ENCODE data around the gene TMEM114. TPM values are rescaled to one million over a fixed set of nuclear protein-coding genes. Genes with fewer than 3 reads are reported as not detected.

Gene TMEM114
- total RNA-seq, 4 donors from 2014 or later: not detected

DNA sequence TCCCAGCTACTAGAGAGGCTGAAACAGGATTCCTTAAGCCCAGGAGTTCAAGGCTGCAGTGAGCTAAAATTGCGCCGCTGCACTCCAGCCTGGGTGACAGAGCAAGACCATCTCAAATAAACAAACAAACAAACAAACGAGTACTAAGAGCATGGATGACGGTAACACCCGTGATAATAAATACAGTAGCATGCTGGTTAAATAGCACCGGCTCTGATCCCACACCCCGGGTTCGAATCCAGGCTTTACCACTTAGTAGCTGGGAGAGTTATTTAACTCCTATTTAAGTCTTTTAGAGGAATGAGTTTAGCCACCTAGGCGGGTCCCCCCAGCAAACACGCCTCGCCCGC, 30.9 kb upstream of the TMEM114 start:
- peak overlapping the region in 2 of 3 donors; percentile 89 to 98 for H3K4me3 ChIP-seq (replicated peaks in 1 of 3)
- intact Hi-C loops (cut with DNase I): no loop called here
- H3K4me1 ChIP-seq: peaks cover 9 to 13% of the 10 kb centered on the region in 2 donors
- peak overlapping the region in 2 of 3 donors; percentile 27 to 83 for H3K27ac ChIP-seq
- H3K9me3 ChIP-seq: no peaks in the 10 kb centered on the region
- no peaks in the 10 kb centered on the region for H3K27me3 ChIP-seq
- no peak for DNase-seq
- peaks cover 3 to 7% of the 10 kb centered on the region in 2 donors for H3K36me3 ChIP-seq
- 18 to 20% methylated on average over 12 of the region's 12 CpGs for WGBS, 2 donors
- TF ChIP-seq, protein P1, sequence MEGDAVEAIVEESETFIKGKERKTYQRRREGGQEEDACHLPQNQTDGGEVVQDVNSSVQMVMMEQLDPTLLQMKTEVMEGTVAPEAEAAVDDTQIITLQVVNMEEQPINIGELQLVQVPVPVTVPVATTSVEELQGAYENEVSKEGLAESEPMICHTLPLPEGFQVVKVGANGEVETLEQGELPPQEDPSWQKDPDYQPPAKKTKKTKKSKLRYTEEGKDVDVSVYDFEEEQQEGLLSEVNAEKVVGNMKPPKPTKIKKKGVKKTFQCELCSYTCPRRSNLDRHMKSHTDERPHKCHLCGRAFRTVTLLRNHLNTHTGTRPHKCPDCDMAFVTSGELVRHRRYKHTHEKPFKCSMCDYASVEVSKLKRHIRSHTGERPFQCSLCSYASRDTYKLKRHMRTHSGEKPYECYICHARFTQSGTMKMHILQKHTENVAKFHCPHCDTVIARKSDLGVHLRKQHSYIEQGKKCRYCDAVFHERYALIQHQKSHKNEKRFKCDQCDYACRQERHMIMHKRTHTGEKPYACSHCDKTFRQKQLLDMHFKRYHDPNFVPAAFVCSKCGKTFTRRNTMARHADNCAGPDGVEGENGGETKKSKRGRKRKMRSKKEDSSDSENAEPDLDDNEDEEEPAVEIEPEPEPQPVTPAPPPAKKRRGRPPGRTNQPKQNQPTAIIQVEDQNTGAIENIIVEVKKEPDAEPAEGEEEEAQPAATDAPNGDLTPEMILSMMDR (IDR thresholded peaks at IDR 0.05): no peak
- TF ChIP-seq POLR2A (IDR thresholded peaks at IDR 0.05): no peak

DNA sequence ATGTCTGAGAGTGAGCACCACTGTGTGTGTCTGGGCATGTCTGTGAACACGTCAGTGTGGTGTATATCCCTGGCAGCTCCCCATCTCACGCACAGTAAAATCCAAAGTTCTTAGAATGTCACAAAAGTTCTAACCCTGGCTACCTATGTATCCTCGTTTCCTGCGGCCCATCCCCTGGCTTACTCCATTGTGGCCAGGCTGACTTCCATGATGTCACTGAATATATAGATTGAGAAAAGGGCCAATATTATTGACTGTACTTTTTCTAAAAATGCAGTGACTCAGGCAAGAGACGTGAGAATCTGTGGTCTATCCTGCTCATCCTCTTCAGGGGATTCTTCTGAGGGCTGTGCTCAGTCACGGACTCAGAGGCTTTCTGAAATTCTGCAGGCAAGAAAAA, 30.2 kb upstream of the TMEM114 start:
- peaks cover 9 to 13% of the 10 kb centered on the region in 2 donors for H3K4me1 ChIP-seq
- H3K27me3 ChIP-seq: no peaks in the 10 kb centered on the region
- DNase-seq: no peak
- H3K27ac ChIP-seq: no peak overlapping the region
- WGBS, 2 donors: 73 to 77% methylated on average over 6 of the region's 6 CpGs
- H3K4me3 ChIP-seq (replicated peaks in 1 of 3): no peak overlapping the region
- intact Hi-C loops (cut with DNase I): no loop called here
- TF ChIP-seq, protein P1 (IDR thresholded peaks at IDR 0.05): no peak
- no peak for TF ChIP-seq POLR2A (IDR thresholded peaks at IDR 0.05)
- peaks cover 0 to under 1% of the 10 kb centered on the region in 2 donors for H3K36me3 ChIP-seq
- no peaks in the 10 kb centered on the region for H3K9me3 ChIP-seq

DNA sequence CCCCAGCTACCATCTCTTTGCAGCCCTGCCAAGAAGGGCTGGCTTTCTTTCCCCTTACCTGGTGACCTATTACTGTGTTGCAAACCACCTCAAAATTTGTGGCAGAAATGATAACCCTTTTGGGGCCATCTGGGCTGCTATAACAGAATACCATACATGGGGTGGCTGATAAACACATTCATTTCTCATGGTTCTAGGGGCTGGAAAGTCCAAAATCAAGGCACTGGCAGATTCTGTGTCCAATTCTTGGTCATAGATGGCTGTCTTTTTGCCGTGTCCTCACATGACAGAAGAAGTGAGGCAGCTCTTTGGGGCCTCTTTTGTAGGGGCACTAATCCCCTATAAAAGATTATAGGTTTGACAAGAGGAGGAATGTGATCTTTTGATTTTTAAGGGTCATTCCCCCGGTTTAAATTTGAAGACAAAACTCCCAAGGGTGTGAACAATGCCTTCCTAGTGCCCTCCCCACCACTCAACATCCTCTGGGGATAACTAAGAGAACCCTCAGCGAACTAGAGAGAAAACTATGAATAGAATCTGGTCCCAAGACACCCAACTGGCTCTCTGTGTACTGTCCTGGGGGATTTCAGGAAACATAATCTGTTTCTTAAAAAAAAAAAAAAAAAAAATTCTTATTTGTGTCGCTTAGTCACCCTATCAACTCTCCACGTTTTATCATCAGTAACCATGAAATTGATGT, 29.5 kb upstream of the TMEM114 start:
- TF ChIP-seq POLR2A (IDR thresholded peaks at IDR 0.05): no peak
- TF ChIP-seq, protein P1 (IDR thresholded peaks at IDR 0.05): no peak
- no peak overlapping the region for H3K4me3 ChIP-seq (replicated peaks in 1 of 3)
- no peak overlapping the region for H3K27ac ChIP-seq
- peaks cover 9 to 13% of the 10 kb centered on the region in 2 donors for H3K4me1 ChIP-seq
- H3K9me3 ChIP-seq: no peaks in the 10 kb centered on the region
- no peaks in the 10 kb centered on the region for H3K27me3 ChIP-seq
- DNase-seq: no peak
- WGBS, 2 donors: 78 to 84% methylated on average over 5 of the region's 5 CpGs
- intact Hi-C loops (cut with DNase I): no loop called here
- H3K36me3 ChIP-seq: no peaks in the 10 kb centered on the region

DNA sequence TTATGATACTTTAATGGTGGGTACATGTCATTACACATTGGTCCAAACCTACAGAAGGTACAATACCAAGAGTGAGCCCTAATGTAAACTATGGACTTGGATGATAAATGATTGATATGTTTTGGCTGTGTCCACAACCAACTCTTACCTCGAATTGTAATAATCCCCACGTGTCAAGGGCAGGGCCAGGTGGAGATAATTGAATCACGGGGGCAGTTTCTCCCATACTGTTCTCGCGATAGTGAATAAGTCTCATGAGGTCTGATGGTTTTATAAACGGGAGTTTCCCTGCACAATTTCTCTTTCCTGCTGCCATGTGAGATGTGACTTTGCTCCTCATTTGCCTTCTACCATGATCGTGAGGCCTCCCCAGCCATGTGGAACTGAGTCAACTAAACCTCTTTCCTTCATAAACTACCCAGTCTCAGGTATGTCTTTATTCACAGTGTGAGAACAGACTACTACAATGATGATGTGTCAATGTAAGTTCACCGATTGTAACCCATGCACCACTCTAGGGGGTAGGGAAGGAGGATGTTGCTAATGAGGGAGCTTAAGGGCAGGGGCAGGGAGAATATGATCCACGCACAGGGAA, 24.2 kb upstream of the TMEM114 start:
- no peaks in the 10 kb centered on the region for H3K36me3 ChIP-seq
- DNase-seq: no peak
- no peak overlapping the region for H3K27ac ChIP-seq
- intact Hi-C loops (cut with DNase I): no loop called here
- WGBS, 2 donors: 60 to 66% methylated on average over 9 of the region's 9 CpGs
- no peak overlapping the region for H3K4me3 ChIP-seq (replicated peaks in 1 of 3)
- H3K9me3 ChIP-seq: no peaks in the 10 kb centered on the region
- H3K27me3 ChIP-seq: peaks cover 3% of the 10 kb centered on the region
- TF ChIP-seq, protein P1 (IDR thresholded peaks at IDR 0.05): no peak
- TF ChIP-seq POLR2A (IDR thresholded peaks at IDR 0.05): no peak
- no peaks in the 10 kb centered on the region for H3K4me1 ChIP-seq

DNA sequence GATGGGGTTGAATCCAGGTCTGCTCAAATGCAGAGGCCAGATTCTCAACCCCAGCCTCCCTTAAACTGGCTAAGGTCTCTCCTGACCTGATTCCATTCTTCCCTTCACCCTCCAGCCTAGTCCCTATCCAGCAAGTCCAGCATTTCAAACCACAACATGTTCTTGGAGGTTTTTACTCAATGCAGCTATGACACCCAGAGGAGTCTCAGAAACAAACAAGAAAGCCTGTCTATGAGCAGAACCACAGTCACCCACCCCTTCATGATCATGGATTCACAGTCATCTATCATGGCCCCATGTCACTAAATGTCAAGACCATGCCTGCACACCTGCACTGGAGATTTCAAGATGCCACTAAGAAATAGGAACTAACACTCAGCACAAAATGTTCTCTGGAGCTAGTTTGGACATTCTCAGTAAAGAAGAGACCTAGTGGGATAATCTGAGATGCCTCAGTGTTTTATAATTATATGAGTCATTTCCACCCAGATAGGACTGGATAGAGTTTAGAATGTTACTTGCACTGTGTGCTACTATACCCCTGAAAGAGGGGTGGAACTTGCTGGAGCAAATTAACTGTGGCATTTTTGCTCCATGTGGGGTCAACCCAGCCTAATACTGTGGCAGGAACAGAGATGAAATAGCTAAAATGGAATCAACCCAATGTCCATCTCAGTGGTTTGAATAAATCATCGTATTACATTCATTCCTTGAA, 21.7 kb upstream of the TMEM114 start:
- no peaks in the 10 kb centered on the region for H3K36me3 ChIP-seq
- TF ChIP-seq POLR2A (IDR thresholded peaks at IDR 0.05): no peak
- TF ChIP-seq, protein P1 (IDR thresholded peaks at IDR 0.05): no peak
- H3K4me3 ChIP-seq (replicated peaks in 1 of 3): no peak overlapping the region
- H3K27me3 ChIP-seq: peaks cover 3% of the 10 kb centered on the region
- H3K4me1 ChIP-seq: no peaks in the 10 kb centered on the region
- WGBS, 2 donors: 96 to 100% methylated on average over 1 of the region's 1 CpG
- DNase-seq: no peak
- intact Hi-C loops (cut with DNase I): no loop called here
- H3K9me3 ChIP-seq: no peaks in the 10 kb centered on the region
- no peak overlapping the region for H3K27ac ChIP-seq

Data from thyroid gland (tissue), 4 donors.